Common myeloid progenitor, CD34-positive (primary cell): ENCODE data around the gene OPCML.

ENCODE experiments used
- CTCF ChIA-PET: fragments of 350-600 bp; sonication (Branson Sonifier 250); formaldehyde crosslinking; loops from one replicate; lab custom pipeline; 2021; ENCODE audit warnings: antibody characterized with exemption; lab: Charles Lee
- POLR2A ChIA-PET: fragments of 350-600 bp; sonication (Branson Sonifier 250); formaldehyde crosslinking; loops from one replicate; lab custom pipeline; 2021; ENCODE audit warnings: antibody characterized with exemption; lab: Charles Lee
- DNase-seq, 3 donors: peaks; one replicate each; pipeline versions ENCODE4 v3.0.0 to v3.0.0-alpha.2; 2013
- H3K27ac ChIP-seq, 2 experiments: 1 replicate in 1 of 2; 2 replicates in 1 of 2; pipeline ENCODE4 v1.7.0; 2013; ENCODE audit warnings: inconsistent platforms in 2 of 2, low read length in 2 of 2, mild to moderate bottlenecking in 2 of 2, low read depth in 1 of 2, moderate library complexity in 1 of 2; ENCODE audit not compliant: severe bottlenecking in 2 of 2, insufficient read depth in 1 of 2, poor library complexity in 1 of 2
- H3K27me3 ChIP-seq, 5 experiments: replicated peaks in 2 of 5; 1 replicate in 3 of 5; 2 replicates in 2 of 5; pipeline versions ENCODE4 v1.6.1 to v1.7.0; 2013; ENCODE audit warnings: low read length in 4 of 5, mild to moderate bottlenecking in 2 of 5, moderate library complexity in 2 of 5, inconsistent platforms in 1 of 5; ENCODE audit not compliant: insufficient read depth in 5 of 5, control insufficient read depth in 4 of 5
- H3K36me3 ChIP-seq, 4 experiments: 1 replicate in 2 of 4; 2 replicates in 2 of 4; pipeline versions ENCODE4 v1.6.1 to v1.7.0; 2013; ENCODE audit warnings: low read length in 3 of 4, control low read depth in 1 of 4, mild to moderate bottlenecking in 1 of 4; ENCODE audit not compliant: control insufficient read depth in 4 of 4, insufficient read depth in 4 of 4
- H3K4me1 ChIP-seq, 4 experiments: 1 replicate in 3 of 4; 2 replicates in 1 of 4; pipeline versions ENCODE4 v1.6.1 to v1.7.1; 2013; ENCODE audit warnings: low read length in 3 of 4, mild to moderate bottlenecking in 3 of 4, control low read depth in 1 of 4, inconsistent platforms in 1 of 4, moderate library complexity in 1 of 4; ENCODE audit not compliant: control insufficient read depth in 4 of 4, insufficient read depth in 4 of 4; ENCODE audit errors: control extremely low read depth in 1 of 4
- H3K4me3 ChIP-seq, 7 experiments: 1 replicate in 4 of 7; 2 replicates in 3 of 7; pipeline versions ENCODE4 v1.5.1 to v1.7.0; 2013; ENCODE audit warnings: mild to moderate bottlenecking in 7 of 7, low read length in 6 of 7, moderate library complexity in 6 of 7, inconsistent platforms in 2 of 7, low read depth in 2 of 7, control low read depth in 1 of 7; ENCODE audit not compliant: insufficient read depth in 4 of 7, control insufficient read depth in 1 of 7; ENCODE audit errors: extremely low read depth in 1 of 7
- H3K9me3 ChIP-seq, 5 experiments: 1 replicate in 4 of 5; 2 replicates in 1 of 5; pipeline versions ENCODE4 v1.6.1 to v1.7.1; 2013; ENCODE audit warnings: low read length in 4 of 5, mild to moderate bottlenecking in 2 of 5, inconsistent platforms in 1 of 5, low read depth in 1 of 5, moderate library complexity in 1 of 5; ENCODE audit not compliant: control insufficient read depth in 4 of 5, insufficient read depth in 2 of 5; ENCODE audit errors: control extremely low read depth in 1 of 5
- WGBS: methylation state at CpG from one replicate; pipeline ENCODE4 v1.1.5; 2013; ENCODE audit not compliant: insufficient coverage; 5-methylcytosine and 5-hydroxymethylcytosine counted together

The OPCML gene

DNA sequence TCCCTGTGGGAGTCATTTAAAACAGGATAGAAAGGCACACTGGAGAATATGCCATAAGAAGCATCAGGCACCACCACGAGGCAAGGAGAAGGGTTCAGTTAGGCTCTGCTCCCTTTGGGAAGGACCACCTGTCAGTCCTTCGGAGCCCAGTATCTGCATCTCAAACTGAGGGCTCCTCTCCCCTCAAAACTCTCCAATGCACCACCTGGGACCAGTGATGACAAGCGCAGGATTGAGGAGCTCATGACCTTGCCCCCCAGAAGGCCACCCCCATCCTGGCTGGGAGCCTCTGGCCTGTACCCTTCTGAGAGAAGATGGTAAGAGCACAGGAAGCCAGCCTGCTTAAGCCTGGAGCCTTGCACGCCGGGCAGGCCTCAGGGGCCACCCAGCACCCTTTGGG is 39.4 kb downstream of the OPCML start:
- ChIA-PET POLR2A (no interaction called here), CTCF (no interaction called here)
- DNase-seq: no peak
- Histone ChIP-seq H3K4me1 (no peaks in the 10 kb centered on the region), H3K27ac (no peak overlapping the region), H3K4me3 (no peak overlapping the region), H3K9me3 (no peaks in the 10 kb centered on the region), H3K27me3 (peaks cover 0 to 1% (median 0%) of the 10 kb centered on the region in 5 experiments), H3K36me3 (no peaks in the 10 kb centered on the region)
- WGBS: 95% methylated on average over 5 of the region's 5 CpGs

DNA sequence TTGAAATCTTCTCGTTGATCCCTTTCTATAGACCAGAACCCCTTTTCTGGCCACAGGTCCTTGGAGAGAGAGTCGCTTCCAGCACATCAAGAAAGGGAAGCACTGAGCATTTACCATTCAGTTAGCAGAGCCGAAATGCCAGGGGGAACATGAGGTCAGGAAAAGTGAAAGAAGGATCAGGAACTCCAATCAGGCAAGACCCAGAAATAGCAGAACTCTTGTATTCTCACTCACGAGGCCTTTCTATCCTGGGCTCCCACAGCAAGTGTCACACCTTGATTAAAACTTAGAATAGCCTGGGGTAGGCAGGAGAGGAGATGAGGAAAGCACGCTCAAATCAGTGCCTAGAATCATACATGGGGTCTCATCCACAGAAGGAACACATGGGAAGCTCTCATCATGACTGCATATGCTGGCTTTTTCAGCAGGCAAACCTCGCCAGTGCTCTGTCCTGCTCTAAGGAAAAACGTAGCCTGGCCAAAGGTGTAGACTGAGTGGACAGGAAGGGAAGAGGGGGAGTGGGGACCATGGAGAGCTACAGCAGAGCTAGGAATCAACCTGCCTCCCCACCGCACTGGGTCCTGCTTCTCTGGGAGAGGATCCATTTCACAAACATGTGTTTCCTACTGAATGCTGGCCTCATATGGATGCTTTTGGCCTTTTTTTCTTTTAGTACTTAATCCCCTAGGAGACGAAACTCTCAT is 40.5 kb downstream of the OPCML start:
- WGBS: 80% methylated on average over 6 of the region's 9 CpGs
- no peak for DNase-seq
- CTCF ChIA-PET: interaction anchor here (0.7 kb wide), 1 partner anchor 25 kb away, joined by 3 read pairs; no protein-coding TSS in a partner anchor

GRCh38 chr11:133480722-133481121 is 51.6 kb downstream of the OPCML start:
- no peaks in the 10 kb centered on the region for H3K27me3 ChIP-seq
- no CpG with 5 or more reads among the region's 1 CpG for WGBS
- no peak overlapping the region for H3K4me3 ChIP-seq
- DNase-seq: no peak
- no peaks in the 10 kb centered on the region for H3K36me3 ChIP-seq
- H3K4me1 ChIP-seq: no peaks in the 10 kb centered on the region
- H3K9me3 ChIP-seq: peaks cover 0 to 2% (median 0%) of the 10 kb centered on the region in 5 experiments
- no peak overlapping the region for H3K27ac ChIP-seq
- CTCF ChIA-PET: no interaction called here
- POLR2A ChIA-PET: no interaction called here

More for the DNA sequence above, 40.5 kb downstream of the OPCML start:
- Histone ChIP-seq H3K36me3 (no peaks in the 10 kb centered on the region), H3K27ac (no peak overlapping the region), H3K9me3 (no peaks in the 10 kb centered on the region), H3K27me3 (no peaks in the 10 kb centered on the region), H3K4me3 (no peak overlapping the region), H3K4me1 (no peaks in the 10 kb centered on the region)
- POLR2A ChIA-PET: no interaction called here

DNA sequence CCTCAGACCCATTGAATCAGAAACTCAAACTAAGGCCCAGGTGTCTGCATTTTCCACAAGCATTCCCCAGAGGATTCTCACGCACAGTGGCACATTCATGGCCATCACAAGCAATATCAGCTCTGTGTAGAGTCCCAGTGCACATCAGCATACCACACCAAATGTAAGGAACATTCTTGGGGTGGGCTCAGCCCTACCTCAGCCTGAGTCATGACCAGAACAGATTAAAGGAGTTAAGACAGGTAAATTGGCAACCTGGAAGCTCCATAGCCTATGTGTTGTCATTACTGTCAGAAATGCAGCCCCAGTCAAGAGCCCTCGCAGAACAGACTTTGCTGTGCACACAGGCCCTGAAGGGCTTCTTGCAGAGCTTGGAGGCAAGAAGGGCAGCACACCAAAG is 53.1 kb downstream of the OPCML start:
- DNase-seq: no peak
- H3K27ac ChIP-seq: no peak overlapping the region
- no peaks in the 10 kb centered on the region for H3K27me3 ChIP-seq
- ChIA-PET POLR2A (no interaction called here), CTCF (no interaction called here)
- peaks cover 0 to 2% (median 0%) of the 10 kb centered on the region in 5 experiments for H3K9me3 ChIP-seq
- no peak overlapping the region for H3K4me3 ChIP-seq
- no peaks in the 10 kb centered on the region for H3K4me1 ChIP-seq
- 86% methylated on average over 2 of the region's 2 CpGs for WGBS
- H3K36me3 ChIP-seq: no peaks in the 10 kb centered on the region

DNA sequence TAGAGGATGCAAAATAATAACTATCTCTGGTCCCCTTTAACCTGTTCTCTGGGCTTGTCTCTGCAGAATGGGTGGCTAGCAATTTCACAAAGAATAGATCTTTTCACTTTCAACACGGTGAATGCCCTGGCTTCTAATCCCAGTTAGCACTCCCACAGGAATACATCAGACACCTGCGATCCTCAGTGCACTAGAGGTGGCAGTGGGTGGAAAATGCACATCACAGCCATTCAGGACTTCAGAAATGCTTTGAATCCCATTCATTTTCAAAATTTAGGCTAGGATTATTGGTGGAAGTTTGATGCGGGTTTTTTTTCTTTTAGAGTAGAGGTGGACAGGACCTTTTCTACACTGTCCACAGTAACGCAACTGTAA is 55.1 kb downstream of the OPCML start:
- Histone ChIP-seq H3K4me1 (no peaks in the 10 kb centered on the region), H3K27me3 (no peaks in the 10 kb centered on the region), H3K36me3 (no peaks in the 10 kb centered on the region), H3K9me3 (peaks cover 0 to 2% (median 0%) of the 10 kb centered on the region in 5 experiments), H3K4me3 (no peak overlapping the region), H3K27ac (no peak overlapping the region)
- ChIA-PET CTCF (no interaction called here), POLR2A (no interaction called here)
- 100% methylated on average over 1 of the region's 4 CpGs for WGBS
- DNase-seq: no peak

- DNase-seq: no peak
- 77% methylated on average over 7 of the region's 11 CpGs for WGBS
- no peak overlapping the region for H3K4me3 ChIP-seq
- no peaks in the 10 kb centered on the region for H3K36me3 ChIP-seq
- ChIA-PET CTCF (no interaction called here), POLR2A (no interaction called here)
- H3K27me3 ChIP-seq: no peaks in the 10 kb centered on the region
- no peaks in the 10 kb centered on the region for H3K9me3 ChIP-seq
- H3K27ac ChIP-seq: no peak overlapping the region
- no peaks in the 10 kb centered on the region for H3K4me1 ChIP-seq
These were observed 55.6 kb downstream of the OPCML start for GRCh38 chr11:133476570-133477250.

GRCh38 chr11:133474461-133474860 is 57.8 kb downstream of the OPCML start:
- CTCF ChIA-PET: no interaction called here
- Histone ChIP-seq H3K27ac (no peak overlapping the region), H3K4me3 (no peak overlapping the region), H3K4me1 (no peaks in the 10 kb centered on the region), H3K27me3 (no peaks in the 10 kb centered on the region), H3K36me3 (no peaks in the 10 kb centered on the region), H3K9me3 (no peaks in the 10 kb centered on the region)
- DNase-seq: no peak
- POLR2A ChIA-PET: no interaction called here
- 82% methylated on average over 4 of the region's 6 CpGs for WGBS
